OCI-LY1 (cell line): ENCODE results near the gene LDLRAD3.

Experiments
- H2AFZ ChIP-seq: fragments of 200-600 bp; sonication (generic), shearing (Covaris generic); 2 replicates; pipeline ENCODE4 v1.6.0; 2014; ENCODE audit warnings: antibody characterized with exemption, mild to moderate bottlenecking, low read length
- H3F3A ChIP-seq: fragments of 200-600 bp; sonication (generic), shearing (Covaris generic); 2 replicates; pipeline ENCODE4 v1.6.0; 2014; ENCODE audit warnings: mild to moderate bottlenecking, antibody characterized with exemption, low read length, moderate library complexity; ENCODE audit not compliant: insufficient read depth
- H3K27ac ChIP-seq: fragments of 200-600 bp; sonication (generic); 2 replicates; pipeline ENCODE4 v1.5.1; 2014; ENCODE audit warnings: low read length, mixed run types, mild to moderate bottlenecking, low read depth; ENCODE audit not compliant: poor library complexity, severe bottlenecking
- H3K27me3 ChIP-seq: fragments of 200-600 bp; sonication (generic); 2 replicates; pipeline ENCODE4 v1.6.0; 2014; ENCODE audit warnings: antibody characterized with exemption, mild to moderate bottlenecking, low read length, moderate library complexity; ENCODE audit not compliant: insufficient read depth
- H3K36me3 ChIP-seq: fragments of 200-600 bp; sonication (generic); 2 replicates; pipeline ENCODE4 v1.6.1; 2014; ENCODE audit warnings: mild to moderate bottlenecking, antibody characterized with exemption, low read length, moderate library complexity, mixed read lengths; ENCODE audit not compliant: insufficient read depth
- H3K4me1 ChIP-seq: fragments of 200-600 bp; sonication (generic); 2 replicates; pipeline ENCODE4 v1.5.1; 2014; ENCODE audit warnings: mild to moderate bottlenecking, low read length, moderate library complexity; ENCODE audit not compliant: insufficient read depth, severe bottlenecking
- H3K4me2 ChIP-seq: fragments of 200-600 bp; sonication (generic), shearing (Covaris generic); 2 replicates; pipeline ENCODE4 v1.6.1; 2014; ENCODE audit warnings: low read length
- H3K4me3 ChIP-seq: fragments of 200-600 bp; sonication (generic); 2 replicates; pipeline ENCODE4 v1.5.1; 2014; ENCODE audit warnings: low read length, low read depth, mild to moderate bottlenecking, mixed read lengths; ENCODE audit not compliant: poor library complexity, severe bottlenecking
- H3K79me2 ChIP-seq: fragments of 200-600 bp; shearing (Covaris generic); 2 replicates; pipeline ENCODE4 v1.6.1; 2016; ENCODE audit warnings: mixed run types, low read length, mixed read lengths; ENCODE audit not compliant: insufficient read depth
- H3K9ac ChIP-seq: fragments of 200-600 bp; sonication (generic), shearing (Covaris generic); 2 replicates; pipeline ENCODE4 v1.6.1; 2014; ENCODE audit warnings: mild to moderate bottlenecking, low read length, mixed read lengths
- H3K9me2 ChIP-seq: fragments of 200-600 bp; sonication (generic), shearing (Covaris generic); 2 replicates; pipeline ENCODE4 v1.6.1; 2014; ENCODE audit warnings: low read depth, mild to moderate bottlenecking, low read length, mixed read lengths
- H3K9me3 ChIP-seq: fragments of 200-600 bp; shearing (Covaris generic); 2 replicates; pipeline ENCODE4 v1.6.1; 2014; ENCODE audit warnings: low read length, mixed read lengths
- H4K20me1 ChIP-seq: fragments of 200-600 bp; sonication (generic), shearing (Covaris generic); 2 replicates; pipeline ENCODE4 v1.6.0; 2016; ENCODE audit warnings: mild to moderate bottlenecking, low read length; ENCODE audit not compliant: insufficient read depth
- CTCF ChIP-seq: fragments of 200-600 bp; sonication (generic), shearing (Covaris generic); IDR thresholded peaks from 2 replicates; pipeline ENCODE4 v1.5.1; 2017; ENCODE audit warnings: mild to moderate bottlenecking, antibody characterized with exemption, low read length, moderate library complexity, mixed read lengths
- EZH2 ChIP-seq: fragments of 200-600 bp; sonication (generic), shearing (Covaris generic); IDR thresholded peaks from 2 replicates; pipeline ENCODE4 v1.8.0; 2017; ENCODE audit warnings: borderline replicate concordance, mixed run types, mild to moderate bottlenecking, antibody characterized with exemption, low read length, moderate library complexity, mixed read lengths

The LDLRAD3 gene

GRCh38 chr11:35943713-35944502 is at the start of gene LDLRAD3:
Gene LDLRAD3, plus strand, starts transcription at chr11:35944062. Its CDS starts 37 bp downstream, at chr11:35944099.
- no peak within 1 kb of the TSS for H3K27ac ChIP-seq
- H3K4me2 ChIP-seq: peak within 1 kb of the TSS; percentile 32; the same call in 1 of the 2 replicates
- H3K4me1 ChIP-seq: no peaks in the 10 kb centered on the region
- H3K9me2 ChIP-seq: no peaks in the 10 kb centered on the region
- H3K9me3 ChIP-seq: no peaks in the 10 kb centered on the region
- TF ChIP-seq EZH2 (no peak), CTCF (no peak)
- peak within 1 kb of the TSS; percentile 28 for H3K4me3 ChIP-seq
- no peaks in the 10 kb centered on the region for H3K36me3 ChIP-seq
- no peaks in the 10 kb centered on the region for H3K27me3 ChIP-seq
- no peaks in the 10 kb centered on the region for H3F3A ChIP-seq
- no peak within 1 kb of the TSS for H3K9ac ChIP-seq
- H4K20me1 ChIP-seq: no peaks in the 10 kb centered on the region
- H2AFZ ChIP-seq: no peak within 1 kb of the TSS
- no peaks in the 10 kb centered on the region for H3K79me2 ChIP-seq

GRCh38 chr11:35897019-35897418 is 46.8 kb upstream of the LDLRAD3 start:
- no peaks in the 10 kb centered on the region for H3K9me3 ChIP-seq
- H4K20me1 ChIP-seq: no peaks in the 10 kb centered on the region
- no peak overlapping the region for H3K4me3 ChIP-seq
- no peaks in the 10 kb centered on the region for H3K4me1 ChIP-seq
- TF ChIP-seq EZH2 (no peak), CTCF (no peak)
- H3K9ac ChIP-seq: no peak overlapping the region
- H3K27ac ChIP-seq: no peak overlapping the region
- H3K9me2 ChIP-seq: no peaks in the 10 kb centered on the region
- H2AFZ ChIP-seq: no peak overlapping the region
- no peaks in the 10 kb centered on the region for H3K79me2 ChIP-seq
- H3F3A ChIP-seq: no peaks in the 10 kb centered on the region
- no peaks in the 10 kb centered on the region for H3K27me3 ChIP-seq
- no peak overlapping the region for H3K4me2 ChIP-seq
- H3K36me3 ChIP-seq: no peaks in the 10 kb centered on the region

- H3K9me3 ChIP-seq: no peaks in the 10 kb centered on the region
- H3K27ac ChIP-seq: no peak overlapping the region
- no peaks in the 10 kb centered on the region for H3K4me1 ChIP-seq
- TF ChIP-seq CTCF (no peak), EZH2 (no peak)
- no peak overlapping the region for H3K4me2 ChIP-seq
- no peaks in the 10 kb centered on the region for H3K79me2 ChIP-seq
- no peaks in the 10 kb centered on the region for H3K9me2 ChIP-seq
- no peaks in the 10 kb centered on the region for H4K20me1 ChIP-seq
- no peaks in the 10 kb centered on the region for H3K36me3 ChIP-seq
- no peak overlapping the region for H2AFZ ChIP-seq
- H3K27me3 ChIP-seq: no peaks in the 10 kb centered on the region
- no peak overlapping the region for H3K4me3 ChIP-seq
- no peak overlapping the region for H3K9ac ChIP-seq
- no peaks in the 10 kb centered on the region for H3F3A ChIP-seq
These were observed 40.9 kb upstream of the LDLRAD3 start for GRCh38 chr11:35902961-35903360.
